HEK293 (cell line): Measurements from ENCODE around the gene LMF1.
A peak's percentile ranks its signal among the peaks of the same experiment; 100 is the strongest.

Experiments
- CTCF ChIA-PET: fragments of 350-600 bp; formaldehyde crosslinking; extraction: SDS; loops from one replicate; lab custom pipeline; 2021; ENCODE audit warnings: antibody characterized with exemption; lab: Yijun Ruan, JAX
- POLR2A ChIA-PET: fragments of 300-600 bp; formaldehyde crosslinking; extraction: SDS; loops from one replicate; lab custom pipeline; 2020; ENCODE audit warnings: antibody characterized with exemption, inconsistent platforms; lab: Yijun Ruan, JAX
- H3K27ac ChIP-seq: fragments of 200-500 bp; sonication (Bioruptor generic); 2 replicates; pipeline ENCODE4 v1.5.1; 2014; ENCODE audit warnings: low read depth, low read length, control low read depth, inconsistent platforms; ENCODE audit errors: extremely low read depth
- H3K36me3 ChIP-seq, 2 experiments: fragments of 200-500 bp in 1 of 2; sonication (Bioruptor generic) in 1 of 2; 1 replicate in 1 of 2; 2 replicates in 1 of 2; pipeline ENCODE4 v1.5.1; 2014 to 2017; ENCODE audit warnings: inconsistent platforms in 2 of 2, low read length in 2 of 2; ENCODE audit not compliant: control insufficient read depth in 2 of 2, insufficient read depth in 1 of 2
- H3K4me1 ChIP-seq: fragments of 200-500 bp; sonication (Bioruptor generic); 2 replicates; pipeline ENCODE4 v1.5.1; 2014; ENCODE audit warnings: mild to moderate bottlenecking, low read length, inconsistent platforms; ENCODE audit not compliant: control insufficient read depth, insufficient read depth
- H3K4me3 ChIP-seq: 2 replicates; pipeline ENCODE4 v1.5.1; 2011; ENCODE audit warnings: low read depth, mild to moderate bottlenecking, control low read depth, low read length, moderate library complexity
- H3K9me3 ChIP-seq: fragments of 200-500 bp; sonication (Bioruptor generic); 2 replicates; pipeline ENCODE4 v1.5.1; 2014; ENCODE audit warnings: low read depth, low read length, inconsistent platforms; ENCODE audit not compliant: control insufficient read depth, insufficient read depth
- BCL11B ChIP-seq: fragments of 450-650 bp; formaldehyde crosslinking; IDR thresholded peaks from 2 replicates; pipeline ENCODE4 v1.5.1; 2016; ENCODE audit warnings: low read depth, missing biosample characterization, missing genetic modification characterization
- EGR2 ChIP-seq: fragments of 450-650 bp; formaldehyde crosslinking; IDR thresholded peaks from 2 replicates; pipeline ENCODE4 v1.5.1; 2016; ENCODE audit warnings: low read depth, missing biosample characterization, missing genetic modification characterization
- IKZF3 ChIP-seq: fragments of 450-650 bp; IDR thresholded peaks from 2 replicates; pipeline ENCODE4 v1.5.0; 2018; ENCODE audit warnings: missing biosample characterization, mild to moderate bottlenecking, missing genetic modification characterization, moderate library complexity
- KLF17 ChIP-seq: fragments of 450-650 bp; formaldehyde crosslinking; IDR thresholded peaks from 2 replicates; pipeline ENCODE4 v1.5.1; 2016; ENCODE audit warnings: missing biosample characterization, missing genetic modification characterization
- SP2 ChIP-seq: fragments of 450-650 bp; formaldehyde crosslinking; IDR thresholded peaks from 2 replicates; pipeline ENCODE4 v1.5.1; 2016; ENCODE audit warnings: missing biosample characterization, missing genetic modification characterization
- ZBTB20 ChIP-seq: fragments of 450-650 bp; formaldehyde crosslinking; IDR thresholded peaks from 2 replicates; pipeline ENCODE4 v1.5.1; 2016; ENCODE audit warnings: missing biosample characterization, missing genetic modification characterization
- ZFHX2 ChIP-seq: fragments of 450-650 bp; formaldehyde crosslinking; conservative IDR thresholded peaks from 2 replicates; pipeline ENCODE4 v1.5.1; 2016; ENCODE audit warnings: missing biosample characterization, missing genetic modification characterization
- ZFP3 ChIP-seq: fragments of 450-650 bp; formaldehyde crosslinking; IDR thresholded peaks from 2 replicates; pipeline ENCODE4 v1.5.1; 2016; ENCODE audit warnings: low read depth, missing biosample characterization, missing genetic modification characterization
- ZNF175 ChIP-seq: fragments of 450-650 bp; formaldehyde crosslinking; IDR thresholded peaks from 2 replicates; pipeline ENCODE4 v1.5.1; 2016; ENCODE audit warnings: missing biosample characterization, missing genetic modification characterization
- ZNF18 ChIP-seq: fragments of 450-650 bp; formaldehyde crosslinking; IDR thresholded peaks from 2 replicates; pipeline ENCODE4 v1.5.1; 2016; ENCODE audit warnings: missing biosample characterization, missing genetic modification characterization
- ZNF221 ChIP-seq: fragments of 450-650 bp; formaldehyde crosslinking; IDR thresholded peaks from 2 replicates; pipeline ENCODE4 v1.5.1; 2017; ENCODE audit warnings: missing biosample characterization, missing genetic modification characterization, borderline replicate concordance
- ZNF26 ChIP-seq: fragments of 450-650 bp; formaldehyde crosslinking; IDR thresholded peaks from 2 replicates; pipeline ENCODE4 v1.5.1; 2016; ENCODE audit warnings: missing biosample characterization, missing genetic modification characterization
- ZNF362 ChIP-seq: fragments of 450-650 bp; formaldehyde crosslinking; IDR thresholded peaks from 2 replicates; pipeline ENCODE4 v1.5.1; 2016; ENCODE audit warnings: missing biosample characterization, missing genetic modification characterization
- ZNF558 ChIP-seq: fragments of 450-650 bp; formaldehyde crosslinking; IDR thresholded peaks from 2 replicates; pipeline ENCODE4 v1.5.1; 2016; ENCODE audit warnings: missing biosample characterization, missing genetic modification characterization
- ZNF596 ChIP-seq: fragments of 450-650 bp; IDR thresholded peaks from 2 replicates; pipeline ENCODE4 v1.5.0; 2018; ENCODE audit warnings: missing biosample characterization, mild to moderate bottlenecking, missing genetic modification characterization, moderate library complexity
- ZNF843 ChIP-seq: fragments of 450-650 bp; formaldehyde crosslinking; IDR thresholded peaks from 2 replicates; pipeline ENCODE4 v1.5.1; 2016; ENCODE audit warnings: missing biosample characterization, missing genetic modification characterization
- ZXDB ChIP-seq: fragments of 450-650 bp; formaldehyde crosslinking; IDR thresholded peaks from 2 replicates; pipeline ENCODE4 v1.5.1; 2016; ENCODE audit warnings: missing biosample characterization, missing genetic modification characterization

The LMF1 gene

GRCh38 chr16:830107-830870, 140.5 kb downstream of the LMF1 start:
- CTCF ChIA-PET, result no interaction called here
- no peak for TF ChIP-seq ZNF558 (tag by site-specific recombination)
- no peak for TF ChIP-seq ZNF362 (tag by site-specific recombination)
- no peak for TF ChIP-seq ZNF18
- TF ChIP-seq ZFHX2 (tag by site-specific recombination), result peak; percentile 75
- TF ChIP-seq ZNF175 (tag by site-specific recombination), result no peak
- no peak for TF ChIP-seq ZFP3 (tag by site-specific recombination)
- no peak for TF ChIP-seq ZXDB (tag by site-specific recombination)
- TF ChIP-seq EGR2 (tag by site-specific recombination), result peak; percentile 87
- no peak for TF ChIP-seq BCL11B (tag by site-specific recombination)
- no peak for TF ChIP-seq ZBTB20 (tag by site-specific recombination)
- TF ChIP-seq ZNF843, result no peak
- no peak for TF ChIP-seq IKZF3
- Histone ChIP-seq H3K4me3 (no peak overlapping the region), H3K27ac (no peak overlapping the region), H3K36me3 (no peaks in the 10 kb centered on the region), H3K4me1 (peaks cover 4% of the 10 kb centered on the region; the same call in 1 of the 2 replicates), H3K9me3 (no peaks in the 10 kb centered on the region)
- POLR2A ChIA-PET, result interaction anchor here (0.5 kb wide), 1 partner anchor 675 kb away, joined by 3 read pairs; no protein-coding TSS in a partner anchor

- CTCF ChIA-PET, result no interaction called here
- peaks cover 4% of the 10 kb centered on the region; the same call in 1 of the 2 replicates for H3K4me1 ChIP-seq
- H3K27ac ChIP-seq, result no peak overlapping the region
- no peak overlapping the region for H3K4me3 ChIP-seq
- no peaks in the 10 kb centered on the region for H3K9me3 ChIP-seq
- TF ChIP-seq ZNF221 (tag by site-specific recombination) (no peak), ZFHX2 (tag by site-specific recombination) (peak; percentile 91), SP2 (tag by site-specific recombination) (peak; percentile 47), ZNF26 (no peak), EGR2 (tag by site-specific recombination) (peak; percentile 90), KLF17 (tag by site-specific recombination) (no peak), ZNF596 (no peak)
- no peaks in the 10 kb centered on the region for H3K36me3 ChIP-seq
- POLR2A ChIA-PET, result no interaction called here
Measured at GRCh38 chr16:828891-829290, 141.9 kb downstream of the LMF1 start.
